Fibroblast of lung (primary cell): ENCODE measurements around the gene MYO9A.

ENCODE experiments used
- EZH2 ChIP-seq: IDR thresholded peaks from 2 replicates; pipeline ENCODE4 v1.5.1; 2012; ENCODE audit warnings: low read length, control low read depth, mild to moderate bottlenecking; ENCODE audit errors: missing control alignments
- TF ChIP-seq, protein P1 (sequence below), 2 donors: IDR thresholded peaks in 1 of 2; conservative IDR thresholded peaks in 1 of 2; 1 replicate in 1 of 2; 2 replicates in 1 of 2; pipeline ENCODE4 v1.5.1; 2011 to 2012; ENCODE audit warnings: low read length in 2 of 2, control low read depth in 1 of 2, inconsistent platforms in 1 of 2, low read depth in 1 of 2, mild to moderate bottlenecking in 1 of 2

DNA sequence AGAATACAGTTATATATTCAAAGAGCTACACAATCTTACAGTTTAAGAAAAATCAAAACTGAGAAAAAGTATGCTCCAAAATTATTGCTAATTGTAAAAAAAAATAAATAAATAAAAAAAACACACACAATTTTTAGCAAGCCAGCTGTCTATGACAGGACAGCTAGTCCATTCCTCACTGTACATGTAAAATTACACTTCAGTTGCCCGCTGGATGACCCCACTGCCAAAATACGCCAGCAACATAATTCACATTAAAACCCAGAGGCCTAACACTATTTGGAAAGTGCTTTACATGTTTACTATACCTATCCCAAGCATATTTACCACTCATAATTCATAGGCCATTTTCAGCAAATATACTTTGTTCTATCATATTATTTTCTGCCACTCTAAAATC, 5.8 kb downstream of the MYO9A start:
- TF ChIP-seq, protein P1, sequence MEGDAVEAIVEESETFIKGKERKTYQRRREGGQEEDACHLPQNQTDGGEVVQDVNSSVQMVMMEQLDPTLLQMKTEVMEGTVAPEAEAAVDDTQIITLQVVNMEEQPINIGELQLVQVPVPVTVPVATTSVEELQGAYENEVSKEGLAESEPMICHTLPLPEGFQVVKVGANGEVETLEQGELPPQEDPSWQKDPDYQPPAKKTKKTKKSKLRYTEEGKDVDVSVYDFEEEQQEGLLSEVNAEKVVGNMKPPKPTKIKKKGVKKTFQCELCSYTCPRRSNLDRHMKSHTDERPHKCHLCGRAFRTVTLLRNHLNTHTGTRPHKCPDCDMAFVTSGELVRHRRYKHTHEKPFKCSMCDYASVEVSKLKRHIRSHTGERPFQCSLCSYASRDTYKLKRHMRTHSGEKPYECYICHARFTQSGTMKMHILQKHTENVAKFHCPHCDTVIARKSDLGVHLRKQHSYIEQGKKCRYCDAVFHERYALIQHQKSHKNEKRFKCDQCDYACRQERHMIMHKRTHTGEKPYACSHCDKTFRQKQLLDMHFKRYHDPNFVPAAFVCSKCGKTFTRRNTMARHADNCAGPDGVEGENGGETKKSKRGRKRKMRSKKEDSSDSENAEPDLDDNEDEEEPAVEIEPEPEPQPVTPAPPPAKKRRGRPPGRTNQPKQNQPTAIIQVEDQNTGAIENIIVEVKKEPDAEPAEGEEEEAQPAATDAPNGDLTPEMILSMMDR (conservative IDR thresholded peaks at IDR 0.05 in 1 of 2, IDR thresholded peaks at IDR 0.05 in 1 of 2; ENCODE audit: low read depth in 1 of 2, low read length in 2 of 2): no peak
- no peak for TF ChIP-seq EZH2
